SU-DHL-6 (cell line): ENCODE data around the gene LTC4S.

Source experiments
- CTCF ChIP-seq: fragments of 200-600 bp; sonication (generic); IDR thresholded peaks from one replicate; pipeline ENCODE4 v1.5.1; 2017; ENCODE audit warnings: antibody characterized with exemption, mild to moderate bottlenecking, low read length, moderate library complexity; ENCODE audit not compliant: insufficient read depth, poor library complexity, severe bottlenecking
- EZH2phosphoT487 ChIP-seq: fragments of 200-600 bp; sonication (generic), shearing (Covaris generic); conservative IDR thresholded peaks from 2 replicates; pipeline ENCODE4 v1.6.1; 2018; ENCODE audit warnings: mild to moderate bottlenecking, antibody characterized with exemption, low read length, moderate library complexity, mixed read lengths

- TF ChIP-seq CTCF (no peak), EZH2phosphoT487 (no peak)
Observed at GRCh38 chr5:179746872-179747271, 46.9 kb upstream of the LTC4S start.
